Measurements from ENCODE around the gene ZFAND3. TPM values are rescaled to one million over a fixed set of nuclear protein-coding genes. Genes with fewer than 3 reads are reported as not detected.

ZFAND3 gene
- total and polyA plus RNA-seq, 2 experiments from 2014 or later: 16.9 to 28.2 TPM

GRCh38 chr6:38194589-38194988 lies 375.1 kb downstream of the ZFAND3 start:
- no peak for DNase-seq (ENCODE audit: low spot score)
- no peaks in the 10 kb centered on the region for H3K27me3 ChIP-seq (ENCODE audit: insufficient read depth)
- H3K9me2 ChIP-seq (ENCODE audit: insufficient read depth): no peaks in the 10 kb centered on the region
- TF ChIP-seq POLR2AphosphoS5 (IDR thresholded peaks at IDR 0.05; ENCODE audit: low read depth) (no peak), ZNF331 (CRISPR knock-in tag; IDR thresholded peaks at IDR 0.05; ENCODE audit: low read depth) (no peak), EZH2phosphoT487 (IDR thresholded peaks at IDR 0.05; ENCODE audit: unreplicated experiment) (no peak), ZNF462 (CRISPR knock-in tag; IDR thresholded peaks at IDR 0.05) (no peak), ZNF114 (CRISPR knock-in tag; IDR thresholded peaks at IDR 0.05) (no peak), JUNB (IDR thresholded peaks at IDR 0.05; ENCODE audit: unreplicated experiment) (no peak), EZH2 (IDR thresholded peaks at IDR 0.05; ENCODE audit: low read depth, unreplicated experiment) (no peak), NANOG (IDR thresholded peaks at IDR 0.05; ENCODE audit: borderline replicate concordance) (no peak), STAT1 (IDR thresholded peaks at IDR 0.05; ENCODE audit: unreplicated experiment) (no peak), CREB1 (CRISPR knock-in tag; IDR thresholded peaks at IDR 0.05; ENCODE audit: low read depth) (no peak)
- TF ChIP-seq, protein P1, sequence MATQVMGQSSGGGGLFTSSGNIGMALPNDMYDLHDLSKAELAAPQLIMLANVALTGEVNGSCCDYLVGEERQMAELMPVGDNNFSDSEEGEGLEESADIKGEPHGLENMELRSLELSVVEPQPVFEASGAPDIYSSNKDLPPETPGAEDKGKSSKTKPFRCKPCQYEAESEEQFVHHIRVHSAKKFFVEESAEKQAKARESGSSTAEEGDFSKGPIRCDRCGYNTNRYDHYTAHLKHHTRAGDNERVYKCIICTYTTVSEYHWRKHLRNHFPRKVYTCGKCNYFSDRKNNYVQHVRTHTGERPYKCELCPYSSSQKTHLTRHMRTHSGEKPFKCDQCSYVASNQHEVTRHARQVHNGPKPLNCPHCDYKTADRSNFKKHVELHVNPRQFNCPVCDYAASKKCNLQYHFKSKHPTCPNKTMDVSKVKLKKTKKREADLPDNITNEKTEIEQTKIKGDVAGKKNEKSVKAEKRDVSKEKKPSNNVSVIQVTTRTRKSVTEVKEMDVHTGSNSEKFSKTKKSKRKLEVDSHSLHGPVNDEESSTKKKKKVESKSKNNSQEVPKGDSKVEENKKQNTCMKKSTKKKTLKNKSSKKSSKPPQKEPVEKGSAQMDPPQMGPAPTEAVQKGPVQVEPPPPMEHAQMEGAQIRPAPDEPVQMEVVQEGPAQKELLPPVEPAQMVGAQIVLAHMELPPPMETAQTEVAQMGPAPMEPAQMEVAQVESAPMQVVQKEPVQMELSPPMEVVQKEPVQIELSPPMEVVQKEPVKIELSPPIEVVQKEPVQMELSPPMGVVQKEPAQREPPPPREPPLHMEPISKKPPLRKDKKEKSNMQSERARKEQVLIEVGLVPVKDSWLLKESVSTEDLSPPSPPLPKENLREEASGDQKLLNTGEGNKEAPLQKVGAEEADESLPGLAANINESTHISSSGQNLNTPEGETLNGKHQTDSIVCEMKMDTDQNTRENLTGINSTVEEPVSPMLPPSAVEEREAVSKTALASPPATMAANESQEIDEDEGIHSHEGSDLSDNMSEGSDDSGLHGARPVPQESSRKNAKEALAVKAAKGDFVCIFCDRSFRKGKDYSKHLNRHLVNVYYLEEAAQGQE (IDR thresholded peaks at IDR 0.05; ENCODE audit: unreplicated experiment): no peak
- TF ChIP-seq, protein P2, sequence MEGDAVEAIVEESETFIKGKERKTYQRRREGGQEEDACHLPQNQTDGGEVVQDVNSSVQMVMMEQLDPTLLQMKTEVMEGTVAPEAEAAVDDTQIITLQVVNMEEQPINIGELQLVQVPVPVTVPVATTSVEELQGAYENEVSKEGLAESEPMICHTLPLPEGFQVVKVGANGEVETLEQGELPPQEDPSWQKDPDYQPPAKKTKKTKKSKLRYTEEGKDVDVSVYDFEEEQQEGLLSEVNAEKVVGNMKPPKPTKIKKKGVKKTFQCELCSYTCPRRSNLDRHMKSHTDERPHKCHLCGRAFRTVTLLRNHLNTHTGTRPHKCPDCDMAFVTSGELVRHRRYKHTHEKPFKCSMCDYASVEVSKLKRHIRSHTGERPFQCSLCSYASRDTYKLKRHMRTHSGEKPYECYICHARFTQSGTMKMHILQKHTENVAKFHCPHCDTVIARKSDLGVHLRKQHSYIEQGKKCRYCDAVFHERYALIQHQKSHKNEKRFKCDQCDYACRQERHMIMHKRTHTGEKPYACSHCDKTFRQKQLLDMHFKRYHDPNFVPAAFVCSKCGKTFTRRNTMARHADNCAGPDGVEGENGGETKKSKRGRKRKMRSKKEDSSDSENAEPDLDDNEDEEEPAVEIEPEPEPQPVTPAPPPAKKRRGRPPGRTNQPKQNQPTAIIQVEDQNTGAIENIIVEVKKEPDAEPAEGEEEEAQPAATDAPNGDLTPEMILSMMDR (conservative IDR thresholded peaks at IDR 0.05; ENCODE audit: low read depth in 2 of 2): no peak
- TF ChIP-seq, protein P3, sequence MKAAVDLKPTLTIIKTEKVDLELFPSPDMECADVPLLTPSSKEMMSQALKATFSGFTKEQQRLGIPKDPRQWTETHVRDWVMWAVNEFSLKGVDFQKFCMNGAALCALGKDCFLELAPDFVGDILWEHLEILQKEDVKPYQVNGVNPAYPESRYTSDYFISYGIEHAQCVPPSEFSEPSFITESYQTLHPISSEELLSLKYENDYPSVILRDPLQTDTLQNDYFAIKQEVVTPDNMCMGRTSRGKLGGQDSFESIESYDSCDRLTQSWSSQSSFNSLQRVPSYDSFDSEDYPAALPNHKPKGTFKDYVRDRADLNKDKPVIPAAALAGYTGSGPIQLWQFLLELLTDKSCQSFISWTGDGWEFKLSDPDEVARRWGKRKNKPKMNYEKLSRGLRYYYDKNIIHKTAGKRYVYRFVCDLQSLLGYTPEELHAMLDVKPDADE (IDR thresholded peaks at IDR 0.05): no peak
- no peak overlapping the region for H2AFZ ChIP-seq
- H4K20me1 ChIP-seq (replicated peaks; ENCODE audit: insufficient read depth): no peaks in the 10 kb centered on the region
- H3K4me3 ChIP-seq: no peak overlapping the region
- ATAC-seq: no peak
- peaks cover 25% of the 10 kb centered on the region for H3K4me1 ChIP-seq (ENCODE audit: insufficient read depth)
- no peaks in the 10 kb centered on the region for H3K27me3 Mint-ChIP-seq (ENCODE audit: insufficient read depth, low read depth, poor library complexity)
- peaks cover 35% of the 10 kb centered on the region for H3K4me1 Mint-ChIP-seq
- H3K4me3 Mint-ChIP-seq: no peak overlapping the region
- no peaks in the 10 kb centered on the region for H3K36me3 Mint-ChIP-seq (ENCODE audit: low read depth)
- no peak overlapping the region for H3K27ac Mint-ChIP-seq
- no peak overlapping the region for H3K27ac ChIP-seq (ENCODE audit: low read depth)
- H3F3A ChIP-seq (replicated peaks; ENCODE audit: low read depth): no peaks in the 10 kb centered on the region
- H3K36me3 ChIP-seq (ENCODE audit: insufficient read depth): no peaks in the 10 kb centered on the region
- H3K4me2 ChIP-seq: no peak overlapping the region
- no peaks in the 10 kb centered on the region for H3K79me2 ChIP-seq (replicated peaks; ENCODE audit: insufficient read depth)
- no peaks in the 10 kb centered on the region for H3K9me3 Mint-ChIP-seq

Measured in GM23338 (cell line).